Fibroblast of the aortic adventitia (primary cell): ENCODE data around the gene MYO3A. TPM values are rescaled to one million over a fixed set of nuclear protein-coding genes. Genes with fewer than 3 reads are reported as not detected.

Source experiments
- DNase-seq: peaks from one replicate; pipeline ENCODE4 v3.0.0-alpha.2; 2010; ENCODE audit warnings: low read depth
- H3K4me3 ChIP-seq: 2 replicates; pipeline ENCODE4 v1.5.1; 2011; ENCODE audit warnings: low read depth, mild to moderate bottlenecking, control low read depth, low read length, moderate library complexity
- total RNA-seq: library from RNA; depleted of rRNA; stranded (reverse); fragments of >200 nt; gene quantifications from 2 replicates; pipeline ENCODE4 v1.2.3, GENCODE V29; 2012; ENCODE audit warnings: low replicate concordance
- TF ChIP-seq, protein P1 (sequence below): IDR thresholded peaks from 2 replicates; pipeline ENCODE4 v1.5.1; 2011; ENCODE audit warnings: mild to moderate bottlenecking, low read length, control low read depth, inconsistent platforms; ENCODE audit not compliant: insufficient read depth

The MYO3A gene
- total RNA-seq, 1 donor, result not detected

DNA sequence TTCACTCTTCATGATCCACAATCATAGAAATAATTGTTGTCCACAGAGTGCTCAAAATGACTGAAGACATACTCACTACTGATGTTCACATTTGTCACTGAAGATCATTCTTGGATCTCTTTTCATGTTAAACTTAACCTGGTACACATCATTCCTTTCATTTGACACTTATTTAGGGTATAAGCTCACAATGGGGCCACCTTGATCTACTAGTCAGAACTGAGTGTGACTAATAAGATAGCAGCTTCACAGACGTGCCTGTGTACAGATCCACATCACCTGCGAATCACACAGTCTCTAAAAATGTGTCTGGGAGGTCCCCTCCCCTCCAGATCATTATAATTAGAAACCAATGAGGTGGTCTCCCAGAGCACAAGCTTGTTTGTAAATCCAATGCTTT lies 304.3 kb downstream of the MYO3A start:
- TF ChIP-seq, protein P1, sequence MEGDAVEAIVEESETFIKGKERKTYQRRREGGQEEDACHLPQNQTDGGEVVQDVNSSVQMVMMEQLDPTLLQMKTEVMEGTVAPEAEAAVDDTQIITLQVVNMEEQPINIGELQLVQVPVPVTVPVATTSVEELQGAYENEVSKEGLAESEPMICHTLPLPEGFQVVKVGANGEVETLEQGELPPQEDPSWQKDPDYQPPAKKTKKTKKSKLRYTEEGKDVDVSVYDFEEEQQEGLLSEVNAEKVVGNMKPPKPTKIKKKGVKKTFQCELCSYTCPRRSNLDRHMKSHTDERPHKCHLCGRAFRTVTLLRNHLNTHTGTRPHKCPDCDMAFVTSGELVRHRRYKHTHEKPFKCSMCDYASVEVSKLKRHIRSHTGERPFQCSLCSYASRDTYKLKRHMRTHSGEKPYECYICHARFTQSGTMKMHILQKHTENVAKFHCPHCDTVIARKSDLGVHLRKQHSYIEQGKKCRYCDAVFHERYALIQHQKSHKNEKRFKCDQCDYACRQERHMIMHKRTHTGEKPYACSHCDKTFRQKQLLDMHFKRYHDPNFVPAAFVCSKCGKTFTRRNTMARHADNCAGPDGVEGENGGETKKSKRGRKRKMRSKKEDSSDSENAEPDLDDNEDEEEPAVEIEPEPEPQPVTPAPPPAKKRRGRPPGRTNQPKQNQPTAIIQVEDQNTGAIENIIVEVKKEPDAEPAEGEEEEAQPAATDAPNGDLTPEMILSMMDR, result no peak
- DNase-seq, result no peak
- H3K4me3 ChIP-seq, result no peak overlapping the region

DNA sequence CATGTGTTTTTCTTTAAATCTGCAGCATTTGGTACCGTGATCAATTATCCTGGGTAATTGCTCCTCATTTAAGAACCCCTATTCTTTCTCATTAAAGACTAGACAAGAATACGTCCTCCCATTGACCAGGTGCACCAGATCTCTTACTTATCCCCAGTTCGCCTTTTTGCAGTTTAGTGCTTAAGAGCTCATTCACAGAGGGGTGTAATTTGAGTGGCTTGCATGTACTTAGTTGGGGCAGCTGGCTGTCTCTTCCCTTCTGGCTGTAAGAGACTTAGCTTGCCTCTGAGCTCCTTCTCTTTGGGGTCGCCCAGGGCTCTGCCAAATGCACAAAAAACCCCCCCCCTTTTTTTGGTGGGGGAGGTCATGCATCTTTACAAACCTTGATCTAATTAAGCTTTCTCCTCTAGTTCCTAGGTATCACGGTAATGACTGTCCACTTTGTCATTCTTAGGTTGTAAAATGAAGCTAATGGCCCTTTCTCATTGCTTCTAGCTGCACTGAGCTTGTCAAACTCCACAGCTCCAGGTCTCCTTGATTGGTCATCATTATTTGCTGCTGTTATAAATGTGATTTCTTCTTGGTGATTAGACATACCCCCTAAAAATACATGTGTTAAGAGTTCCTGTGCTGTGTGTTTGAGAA lies 308.8 kb downstream of the MYO3A start:
- TF ChIP-seq, protein P1, result no peak

DNA sequence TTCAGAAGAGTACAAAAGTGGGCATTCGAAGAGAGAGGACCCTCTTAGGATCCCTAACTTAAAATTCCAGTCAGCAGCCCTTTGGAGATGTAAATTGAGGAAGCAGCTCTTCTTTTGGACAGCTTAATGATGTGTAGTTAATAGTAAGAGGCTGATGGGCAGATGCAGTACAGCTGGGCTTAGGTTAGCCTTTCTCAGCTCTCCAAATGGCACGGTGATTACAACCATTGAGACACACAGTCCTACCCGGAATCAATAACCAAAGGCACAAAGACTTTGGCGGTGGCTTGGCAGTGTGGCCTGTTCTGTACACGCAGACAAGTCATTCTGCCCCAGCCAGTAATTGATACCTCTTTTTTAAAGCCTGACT lies 309.3 kb downstream of the MYO3A start:
- DNase-seq, result no peak
- TF ChIP-seq, protein P1, result no peak
- no peak overlapping the region for H3K4me3 ChIP-seq

More for the DNA sequence above, 308.8 kb downstream of the MYO3A start:
- DNase-seq, result no peak
- no peak overlapping the region for H3K4me3 ChIP-seq

DNA sequence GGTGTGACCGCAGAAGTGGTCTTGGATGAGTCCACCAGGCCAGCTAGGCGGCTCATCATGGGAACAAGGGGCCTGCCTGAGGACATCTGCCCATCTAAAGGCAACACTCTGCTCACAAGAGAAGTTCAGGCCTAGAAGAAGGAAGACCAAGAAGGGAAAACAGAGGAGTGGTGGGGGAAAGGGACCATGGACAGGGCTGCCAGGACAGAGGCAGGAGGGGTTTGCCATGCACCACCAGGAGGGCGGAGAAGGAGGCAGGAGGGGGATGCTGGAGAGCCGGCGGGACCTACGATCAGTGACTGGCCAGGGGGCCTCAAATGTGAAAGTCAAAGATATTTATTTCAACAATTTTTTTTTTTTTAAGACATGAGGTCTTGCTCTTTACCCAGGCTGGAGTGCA lies 315.7 kb downstream of the MYO3A start:
- TF ChIP-seq, protein P1, result no peak
- H3K4me3 ChIP-seq, result no peak overlapping the region
- DNase-seq, result no peak

DNA sequence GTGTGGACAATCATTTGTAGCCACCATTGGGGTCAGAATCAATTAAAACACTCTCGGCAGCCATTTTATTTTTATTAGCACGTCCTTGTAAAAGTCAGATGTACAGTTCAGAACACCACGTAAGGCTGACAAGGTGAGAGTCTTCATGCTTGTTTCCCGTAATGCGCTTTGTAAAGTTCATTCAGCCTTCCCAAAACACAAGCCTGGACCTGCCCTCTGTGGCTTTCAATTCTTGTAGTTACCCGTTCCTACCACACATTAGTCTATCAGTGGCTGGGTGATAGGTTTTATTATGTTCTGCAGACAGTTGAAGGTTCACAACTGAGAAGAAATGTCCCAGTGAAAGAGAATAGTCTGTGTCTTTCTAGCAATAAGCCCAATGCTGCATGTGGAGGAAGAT lies 317.9 kb downstream of the MYO3A start:
- TF ChIP-seq, protein P1, result no peak
- no peak overlapping the region for H3K4me3 ChIP-seq

DNA sequence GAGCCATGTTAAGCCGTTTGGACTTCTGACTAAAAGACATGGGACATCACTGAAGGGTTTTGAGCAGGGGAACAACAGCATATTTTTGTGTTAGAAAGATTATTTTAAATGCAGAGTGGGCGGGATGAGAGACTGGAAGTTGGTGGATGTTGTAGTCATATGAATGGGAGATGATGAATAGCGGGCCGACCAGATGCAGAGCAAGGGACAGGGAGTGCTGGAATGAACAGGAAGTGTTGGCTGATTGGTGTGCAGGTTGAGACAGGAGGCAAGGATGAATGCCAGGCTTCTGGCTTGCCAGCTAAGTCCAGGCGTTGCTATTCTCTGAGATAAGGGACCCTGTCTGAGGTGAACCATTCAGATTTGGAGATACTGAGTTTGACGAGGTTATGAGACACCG lies 320.6 kb downstream of the MYO3A start:
- TF ChIP-seq, protein P1, result no peak

More for the DNA sequence above, 317.9 kb downstream of the MYO3A start:
- DNase-seq, result no peak

DNA sequence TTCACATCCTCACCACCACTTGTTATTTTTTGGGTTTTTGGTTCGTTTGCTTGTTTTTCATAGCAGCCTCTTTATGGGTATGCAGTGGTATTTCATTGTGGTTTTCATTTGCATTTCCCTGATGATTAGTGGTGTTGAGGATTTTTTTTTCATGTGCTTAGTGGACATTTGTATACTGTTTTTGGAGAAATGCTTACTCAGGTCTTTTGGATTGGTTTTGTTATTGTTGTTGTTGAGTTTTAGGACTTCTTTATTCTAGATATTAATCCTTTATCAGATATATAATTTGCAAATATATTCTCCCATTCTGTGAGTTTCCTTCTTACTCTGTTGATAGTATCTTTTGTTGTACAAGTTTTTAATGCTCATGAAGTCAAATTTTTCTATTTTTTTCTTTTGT lies 325.3 kb downstream of the MYO3A start:
- TF ChIP-seq, protein P1, result no peak
- DNase-seq, result no peak
- H3K4me3 ChIP-seq, result no peak overlapping the region

More for the DNA sequence above, 320.6 kb downstream of the MYO3A start:
- DNase-seq, result no peak
- no peak overlapping the region for H3K4me3 ChIP-seq
